Immature natural killer cell (primary cell): ENCODE data around the gene LRRC74A. TPM values are rescaled to one million over a fixed set of nuclear protein-coding genes. Genes with fewer than 3 reads are reported as not detected.

Experiments used
- DNase-seq, 3 donors: peaks; one replicate each; pipeline ENCODE4 v3.0.0; 2022; ENCODE audit warnings: mixed read lengths in 1 of 3
- H3K27ac Mint-ChIP-seq, 6 donors: one replicate each; pipeline ENCODE4 v1.8.0; 2020; ENCODE audit warnings: mixed read lengths in 6 of 6, mild to moderate bottlenecking in 5 of 6, inconsistent platforms in 4 of 6, moderate library complexity in 3 of 6
- H3K27me3 Mint-ChIP-seq, 3 donors: one replicate each; pipeline ENCODE4 v1.8.0; 2020 to 2021; ENCODE audit warnings: low read depth in 3 of 3, mild to moderate bottlenecking in 3 of 3, mixed read lengths in 3 of 3, moderate library complexity in 3 of 3, inconsistent platforms in 1 of 3
- H3K36me3 Mint-ChIP-seq, 3 donors: one replicate each; pipeline ENCODE4 v1.8.0; 2020; ENCODE audit warnings: mixed read lengths in 3 of 3, inconsistent platforms in 2 of 3, mild to moderate bottlenecking in 2 of 3
- H3K4me1 Mint-ChIP-seq, 2 donors: one replicate each; pipeline ENCODE4 v1.8.0; 2020; ENCODE audit warnings: inconsistent platforms in 2 of 2, mild to moderate bottlenecking in 2 of 2, mixed read lengths in 2 of 2, moderate library complexity in 1 of 2
- H3K4me3 Mint-ChIP-seq, 5 donors: one replicate each; pipeline ENCODE4 v1.8.0; 2020; ENCODE audit warnings: mild to moderate bottlenecking in 5 of 5, mixed read lengths in 5 of 5, inconsistent platforms in 3 of 5, moderate library complexity in 3 of 5
- H3K9me3 Mint-ChIP-seq, 6 donors: one replicate each; pipeline ENCODE4 v1.8.0; 2020; ENCODE audit warnings: mild to moderate bottlenecking in 6 of 6, mixed read lengths in 6 of 6, inconsistent platforms in 4 of 6, moderate library complexity in 3 of 6
- polyA plus RNA-seq, 3 donors: library from polyadenylated mRNA; unstranded; fragments of 300-500 nt; fragmentation: Illumina TruSeq; gene quantifications; one replicate each; pipeline ENCODE4 v1.2.3, GENCODE V29; 2021

The LRRC74A gene
- polyA plus RNA-seq, 3 donors from 2014 or later: not detected

DNA sequence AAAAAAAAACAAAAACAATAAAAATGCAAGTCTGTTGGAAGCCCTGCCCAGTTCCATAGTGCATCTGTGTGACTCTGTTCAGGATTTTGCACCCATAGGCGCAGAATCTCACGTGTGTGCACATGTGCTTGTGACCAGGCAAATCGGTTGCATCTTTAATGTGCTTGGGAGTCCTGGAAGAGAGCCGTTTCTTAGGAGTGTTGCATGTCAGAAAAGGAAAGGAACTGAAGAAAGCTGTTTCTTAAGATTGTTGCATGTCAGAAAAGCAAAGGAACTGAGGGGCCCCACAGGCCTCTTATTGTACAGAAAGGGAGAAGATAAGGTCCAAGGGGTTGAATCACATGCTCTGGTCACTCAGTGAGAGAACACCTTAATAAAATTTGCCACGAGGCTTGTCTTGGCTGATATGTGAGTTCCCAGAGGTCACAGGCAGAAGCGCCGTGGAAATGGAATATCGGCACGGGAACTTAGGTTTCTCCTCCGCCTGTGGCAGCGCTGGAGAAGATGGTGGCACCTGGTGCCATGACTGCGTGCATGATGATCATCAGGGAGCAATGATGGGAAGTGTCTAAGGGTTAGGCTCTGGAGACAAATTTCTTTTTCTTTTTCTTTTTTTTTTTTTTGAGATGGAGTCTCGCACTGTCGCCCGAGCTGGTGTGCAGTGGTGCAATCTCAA lies 90.0 kb downstream of the LRRC74A start:
- H3K9me3 Mint-ChIP-seq: no peaks in the 10 kb centered on the region
- peaks cover 0 to 6% (median 2%) of the 10 kb centered on the region in 3 donors for H3K27me3 Mint-ChIP-seq
- no peaks in the 10 kb centered on the region for H3K36me3 Mint-ChIP-seq
- no peak overlapping the region for H3K4me3 Mint-ChIP-seq
- peaks cover 27 to 33% of the 10 kb centered on the region in 2 donors for H3K4me1 Mint-ChIP-seq
- no peak for DNase-seq
- peak overlapping the region in 1 of 6 donors; percentile 45 for H3K27ac Mint-ChIP-seq

DNA sequence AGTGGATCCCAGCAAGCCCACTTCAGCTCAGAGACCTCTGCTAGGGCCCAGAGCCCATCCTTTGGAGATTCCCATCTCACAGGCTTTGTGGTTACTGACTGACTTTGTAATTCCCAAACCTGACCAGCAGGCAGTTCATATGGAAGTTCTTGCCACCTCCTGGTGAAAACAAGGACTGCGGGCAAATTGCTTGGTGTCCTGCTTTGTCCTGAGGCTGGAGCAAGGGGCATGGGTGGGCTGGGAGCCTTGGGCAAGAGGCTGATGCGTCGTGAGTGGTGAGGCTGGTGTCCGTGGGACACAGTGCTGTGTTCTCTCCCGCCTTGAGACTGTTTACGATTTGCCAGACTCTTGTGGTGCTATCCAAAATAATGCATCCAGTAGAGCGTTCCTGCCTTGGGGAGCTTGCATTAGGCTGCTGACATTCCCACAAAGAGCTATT lies 91.0 kb downstream of the LRRC74A start:
- no peak for DNase-seq
- Mint-ChIP-seq H3K36me3 (no peaks in the 10 kb centered on the region), H3K9me3 (no peaks in the 10 kb centered on the region), H3K4me3 (no peak overlapping the region), H3K4me1 (peaks cover 27 to 33% of the 10 kb centered on the region in 2 donors), H3K27me3 (peaks cover 0 to 8% (median 2%) of the 10 kb centered on the region in 3 donors), H3K27ac (no peak overlapping the region)

DNA sequence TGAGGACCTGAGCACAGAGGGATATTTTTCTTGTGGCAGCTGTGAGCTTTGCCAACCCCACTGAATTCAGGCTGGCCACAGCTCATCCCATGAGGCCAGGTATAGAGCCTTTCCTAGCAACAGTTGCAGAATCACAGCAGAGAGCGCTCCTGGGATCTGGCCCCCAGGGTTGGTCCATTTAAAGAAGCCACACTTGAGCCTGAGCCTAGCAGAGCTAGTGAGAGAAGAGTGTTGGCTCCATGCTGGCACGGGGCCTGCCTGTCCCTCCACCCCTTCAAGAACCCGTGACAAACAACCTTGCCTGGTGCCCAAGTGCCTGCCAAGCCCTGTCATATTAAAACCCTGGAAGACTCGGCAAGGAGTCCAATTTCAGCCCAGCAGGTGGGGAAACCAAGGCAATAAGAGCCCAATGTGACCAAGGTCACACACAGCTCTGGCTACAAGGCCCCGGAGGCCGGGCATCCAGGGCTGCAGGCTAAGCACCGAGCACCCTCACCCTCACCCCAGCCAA lies 91.6 kb downstream of the LRRC74A start:
- H3K4me3 Mint-ChIP-seq: no peak overlapping the region
- no peak for DNase-seq
- no peaks in the 10 kb centered on the region for H3K36me3 Mint-ChIP-seq
- H3K9me3 Mint-ChIP-seq: no peaks in the 10 kb centered on the region
- H3K27me3 Mint-ChIP-seq: peaks cover 0 to 8% (median 2%) of the 10 kb centered on the region in 3 donors
- H3K4me1 Mint-ChIP-seq: peaks cover 30 to 37% of the 10 kb centered on the region in 2 donors
- peak overlapping the region in 1 of 6 donors; percentile 55 for H3K27ac Mint-ChIP-seq

DNA sequence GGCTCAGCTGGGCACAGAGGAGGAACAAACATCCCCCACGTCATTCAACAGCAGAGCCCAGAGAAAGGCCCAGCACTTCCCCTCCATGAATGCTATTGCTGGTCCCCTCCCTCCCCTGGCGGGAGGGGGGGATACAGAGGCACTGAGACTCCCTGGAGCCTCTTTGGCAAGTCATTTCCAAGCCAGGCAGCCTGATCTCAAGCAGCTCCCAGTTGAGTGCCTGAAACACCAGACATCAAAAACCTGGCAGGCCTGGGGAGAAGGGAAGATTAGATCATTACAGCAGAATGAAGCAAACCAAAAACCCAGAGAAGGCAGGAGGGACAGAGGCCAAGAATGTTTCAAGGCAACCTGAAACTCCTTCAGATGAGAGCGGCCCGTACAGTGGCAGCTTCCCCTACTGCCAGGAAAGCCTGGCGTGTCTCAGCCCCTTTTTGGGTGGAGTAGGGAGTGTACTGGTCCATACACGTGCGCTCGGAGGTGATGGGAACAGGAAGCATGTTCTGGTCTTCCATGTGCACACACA lies 92.1 kb downstream of the LRRC74A start:
- Mint-ChIP-seq H3K27me3 (peaks cover 0 to 8% (median 2%) of the 10 kb centered on the region in 3 donors), H3K9me3 (no peaks in the 10 kb centered on the region), H3K36me3 (no peaks in the 10 kb centered on the region), H3K4me1 (peaks cover 30 to 35% of the 10 kb centered on the region in 2 donors), H3K4me3 (no peak overlapping the region), H3K27ac (no peak overlapping the region)
- no peak for DNase-seq

DNA sequence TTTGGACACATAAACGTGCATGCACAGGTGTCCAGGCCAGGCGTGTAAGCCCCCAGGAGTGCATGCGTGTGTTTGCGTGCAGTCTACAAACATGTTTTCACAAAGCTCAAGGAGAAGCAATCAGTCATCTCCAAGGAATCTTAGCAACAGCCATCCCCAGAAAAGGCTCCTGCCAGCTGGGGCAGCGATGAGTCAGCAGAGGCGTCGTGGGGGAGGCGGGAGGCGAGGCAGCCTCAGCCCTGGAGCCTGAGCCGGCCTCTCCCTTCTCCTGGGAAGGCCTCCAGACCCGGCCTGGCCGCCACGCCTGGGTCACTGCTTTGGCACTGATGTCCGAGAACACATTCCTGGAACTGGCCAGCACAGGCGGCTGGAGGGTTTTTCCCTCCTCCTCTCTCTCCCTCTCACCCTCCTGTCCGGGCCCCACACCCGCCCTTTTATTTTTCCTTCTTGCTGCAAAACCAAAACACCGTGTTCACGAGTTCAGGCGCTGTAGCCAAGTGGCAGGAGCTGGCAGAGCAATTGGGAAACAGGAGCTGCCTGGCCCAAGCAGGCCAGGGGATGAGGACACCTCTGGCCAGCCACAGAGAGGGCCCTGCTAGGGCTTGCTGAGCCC lies 92.7 kb downstream of the LRRC74A start:
- no peak for DNase-seq
- Mint-ChIP-seq H3K36me3 (no peaks in the 10 kb centered on the region), H3K4me3 (no peak overlapping the region), H3K4me1 (peaks cover 26 to 30% of the 10 kb centered on the region in 2 donors), H3K27ac (no peak overlapping the region), H3K9me3 (no peaks in the 10 kb centered on the region), H3K27me3 (peaks cover 0 to 8% (median 2%) of the 10 kb centered on the region in 3 donors)

Other genes with a start within 250 kb of the LRRC74A start
- gene VASH1, start 64.9 kb upstream of the LRRC74A start, polyA plus RNA-seq: 1 to 10 TPM in 2 of 3 donors, not detected in 1; 1.6 to 2.9 TPM
- 10 to 100 TPM; 14.1 to 19.8 (median 17.8) TPM for gene ANGEL1, start 13.5 kb upstream of the LRRC74A start, polyA plus RNA-seq
- 10 to 100 TPM in 1 of 3 donors, 1 to 10 TPM in 2; 3.5 to 11.1 (median 3.6) TPM for gene IRF2BPL, start 202.3 kb downstream of the LRRC74A start, polyA plus RNA-seq